ENCODE results near the gene ZNF407. TPM values are rescaled to one million over a fixed set of nuclear protein-coding genes. Genes with fewer than 3 reads are reported as not detected.

The ZNF407 gene
- total and polyA plus RNA-seq, 3 donors from 2014 or later = 10.9 to 35.9 (median 30.8) TPM

- H3K36me3 ChIP-seq (ENCODE audit: low read depth, missing control alignments) = no peaks in the 10 kb centered on the region
- intact Hi-C loops (cut with DNase I; ENCODE audit: low total_unique reads) = no loop called here
- WGBS, 2 donors = 76 to 84% methylated on average over 8 of the region's 8 CpGs
- no peak for DNase-seq
- H3K4me1 ChIP-seq = no peaks in the 10 kb centered on the region
- no peaks in the 10 kb centered on the region for H3K27me3 ChIP-seq
- H3K27ac ChIP-seq = no peak overlapping the region
- H3K4me3 ChIP-seq = no peak overlapping the region
- no peaks in the 10 kb centered on the region for H3K9me3 ChIP-seq
- TF ChIP-seq CTCF (IDR thresholded peaks at IDR 0.05) = no peak
- TF ChIP-seq POLR2A (IDR thresholded peaks at IDR 0.05) = no peak
These were observed 238.8 kb downstream of the ZNF407 start for GRCh38 chr18:74836296-74837139.

- intact Hi-C loops (cut with DNase I; ENCODE audit: low total_unique reads) = no loop called here
- H3K4me3 ChIP-seq = no peak overlapping the region
- H3K9me3 ChIP-seq = no peaks in the 10 kb centered on the region
- no peak for TF ChIP-seq POLR2A (IDR thresholded peaks at IDR 0.05)
- H3K4me1 ChIP-seq = no peaks in the 10 kb centered on the region
- H3K27ac ChIP-seq = no peak overlapping the region
- DNase-seq = no peak
- H3K27me3 ChIP-seq = no peaks in the 10 kb centered on the region
- WGBS, 2 donors = 85 to 92% methylated on average over 7 of the region's 7 CpGs
- H3K36me3 ChIP-seq (ENCODE audit: low read depth, missing control alignments) = no peaks in the 10 kb centered on the region
These were observed 243.0 kb downstream of the ZNF407 start for GRCh38 chr18:74840492-74841167.

- TF ChIP-seq POLR2A (IDR thresholded peaks at IDR 0.05) = no peak
- no peak for TF ChIP-seq CTCF (IDR thresholded peaks at IDR 0.05)
- Histone ChIP-seq H3K4me3 (no peak overlapping the region), H3K4me1 (no peaks in the 10 kb centered on the region), H3K27me3 (no peaks in the 10 kb centered on the region), H3K27ac (no peak overlapping the region), H3K9me3 (no peaks in the 10 kb centered on the region), H3K36me3 (ENCODE audit: low read depth, missing control alignments) (no peaks in the 10 kb centered on the region)
- no peak for DNase-seq
- intact Hi-C loops (cut with DNase I; ENCODE audit: low total_unique reads) = no loop called here
- 93 to 97% methylated on average over 6 of the region's 6 CpGs for WGBS, 2 donors
These were observed 243.6 kb downstream of the ZNF407 start for GRCh38 chr18:74841248-74841647.

- Histone ChIP-seq H3K27me3 (no peaks in the 10 kb centered on the region), H3K27ac (no peak overlapping the region), H3K36me3 (ENCODE audit: low read depth, missing control alignments) (no peaks in the 10 kb centered on the region), H3K4me1 (no peaks in the 10 kb centered on the region), H3K4me3 (no peak overlapping the region), H3K9me3 (no peaks in the 10 kb centered on the region)
- TF ChIP-seq POLR2A (IDR thresholded peaks at IDR 0.05) (no peak), CTCF (IDR thresholded peaks at IDR 0.05) (no peak)
- 91 to 96% methylated on average over 11 of the region's 11 CpGs for WGBS, 2 donors
- intact Hi-C loops (cut with DNase I; ENCODE audit: low total_unique reads) = no loop called here
- no peak for DNase-seq
These were observed 251.6 kb downstream of the ZNF407 start for GRCh38 chr18:74849301-74849700.

- Histone ChIP-seq H3K36me3 (ENCODE audit: low read depth, missing control alignments) (no peaks in the 10 kb centered on the region), H3K4me3 (no peak overlapping the region), H3K4me1 (peaks cover 3% of the 10 kb centered on the region), H3K27ac (no peak overlapping the region), H3K9me3 (no peaks in the 10 kb centered on the region), H3K27me3 (no peaks in the 10 kb centered on the region)
- no peak for DNase-seq
- TF ChIP-seq POLR2A (IDR thresholded peaks at IDR 0.05) (no peak), CTCF (IDR thresholded peaks at IDR 0.05) (no peak)
- intact Hi-C loops (cut with DNase I; ENCODE audit: low total_unique reads) = no loop called here
These were observed 258.8 kb downstream of the ZNF407 start for GRCh38 chr18:74856434-74856833.

Data from testis (tissue), 3 donors.